C4-2B (cell line): Measurements from ENCODE around the gene GALNT17.

Source experiments
- ZFX ChIP-seq: fragments of 450-650 bp; IDR thresholded peaks from 2 replicates; pipeline ENCODE4 v1.6.1; 2017
- TF ChIP-seq, protein P1 (sequence below): fragments of 450-650 bp; conservative IDR thresholded peaks from 2 replicates; pipeline ENCODE4 v1.5.1; 2017; ENCODE audit warnings: mild to moderate bottlenecking

DNA sequence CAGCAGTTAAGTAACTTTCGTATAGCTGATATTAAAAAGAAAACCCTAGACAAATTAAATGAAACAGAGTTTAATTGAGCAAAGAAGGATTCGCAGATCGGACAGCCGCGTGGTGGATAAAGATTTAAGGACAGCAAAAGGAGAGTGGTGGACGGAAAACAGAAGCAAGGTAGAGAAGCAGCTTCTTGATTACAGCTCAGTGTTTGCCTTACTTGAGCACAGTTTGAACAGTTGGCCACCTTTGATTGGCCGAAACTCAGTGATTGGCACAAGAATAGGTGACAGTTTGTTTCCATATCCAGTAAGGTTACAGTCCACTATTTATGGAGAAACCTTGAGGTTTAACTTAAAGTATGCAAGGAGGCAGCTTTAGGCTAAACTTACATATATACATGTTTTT, 231.7 kb downstream of the GALNT17 start:
- TF ChIP-seq, protein P1, sequence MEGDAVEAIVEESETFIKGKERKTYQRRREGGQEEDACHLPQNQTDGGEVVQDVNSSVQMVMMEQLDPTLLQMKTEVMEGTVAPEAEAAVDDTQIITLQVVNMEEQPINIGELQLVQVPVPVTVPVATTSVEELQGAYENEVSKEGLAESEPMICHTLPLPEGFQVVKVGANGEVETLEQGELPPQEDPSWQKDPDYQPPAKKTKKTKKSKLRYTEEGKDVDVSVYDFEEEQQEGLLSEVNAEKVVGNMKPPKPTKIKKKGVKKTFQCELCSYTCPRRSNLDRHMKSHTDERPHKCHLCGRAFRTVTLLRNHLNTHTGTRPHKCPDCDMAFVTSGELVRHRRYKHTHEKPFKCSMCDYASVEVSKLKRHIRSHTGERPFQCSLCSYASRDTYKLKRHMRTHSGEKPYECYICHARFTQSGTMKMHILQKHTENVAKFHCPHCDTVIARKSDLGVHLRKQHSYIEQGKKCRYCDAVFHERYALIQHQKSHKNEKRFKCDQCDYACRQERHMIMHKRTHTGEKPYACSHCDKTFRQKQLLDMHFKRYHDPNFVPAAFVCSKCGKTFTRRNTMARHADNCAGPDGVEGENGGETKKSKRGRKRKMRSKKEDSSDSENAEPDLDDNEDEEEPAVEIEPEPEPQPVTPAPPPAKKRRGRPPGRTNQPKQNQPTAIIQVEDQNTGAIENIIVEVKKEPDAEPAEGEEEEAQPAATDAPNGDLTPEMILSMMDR, result no peak
- no peak for TF ChIP-seq ZFX
